ENCODE measurements around the gene PDE6D.

PDE6D gene

DNA sequence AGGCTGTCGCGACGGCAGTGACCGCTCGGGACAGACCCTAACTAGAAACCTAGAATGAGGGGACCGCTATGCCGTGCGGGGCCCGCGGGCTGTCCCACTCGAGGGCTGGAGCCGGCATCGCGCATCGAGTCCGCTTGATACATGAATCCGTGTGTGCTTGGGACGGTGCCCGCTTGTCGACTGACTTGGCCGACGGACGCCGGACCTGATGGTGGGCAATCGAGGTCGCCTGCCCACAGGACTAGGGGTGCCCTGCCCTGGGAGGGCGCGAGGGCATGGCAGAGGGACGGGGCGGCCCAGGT is 73.5 kb downstream of the PDE6D start:
- H3K36me3 ChIP-seq (ENCODE audit: control insufficient read depth in 5 of 5, insufficient read depth in 5 of 5, low read length in 5 of 5), result peaks cover 0 to 14% (median 9%) of the 10 kb centered on the region in 5 donors
- H3K4me1 ChIP-seq (ENCODE audit: control insufficient read depth in 5 of 5, insufficient read depth in 5 of 5, low read length in 5 of 5), result peaks cover 13 to 53% (median 40%) of the 10 kb centered on the region in 5 donors
- peak overlapping the region; percentile 78 to 98 (median 96) for H3K4me3 ChIP-seq (ENCODE audit: low read depth in 1 of 5, low read length in 5 of 5)
- H3K9me3 ChIP-seq (ENCODE audit: control insufficient read depth in 5 of 5, low read length in 5 of 5), result no peaks in the 10 kb centered on the region
- no peaks in the 10 kb centered on the region for H3K27me3 ChIP-seq (ENCODE audit: control insufficient read depth in 5 of 5, insufficient read depth in 4 of 5, low read length in 5 of 5)
- H3K9ac ChIP-seq (ENCODE audit: low read length in 5 of 5), result peak overlapping the region; percentile 75 to 97 (median 94)
- peak overlapping the region; percentile 99 for H3K27ac ChIP-seq (ENCODE audit: low read depth, low read length)

DNA sequence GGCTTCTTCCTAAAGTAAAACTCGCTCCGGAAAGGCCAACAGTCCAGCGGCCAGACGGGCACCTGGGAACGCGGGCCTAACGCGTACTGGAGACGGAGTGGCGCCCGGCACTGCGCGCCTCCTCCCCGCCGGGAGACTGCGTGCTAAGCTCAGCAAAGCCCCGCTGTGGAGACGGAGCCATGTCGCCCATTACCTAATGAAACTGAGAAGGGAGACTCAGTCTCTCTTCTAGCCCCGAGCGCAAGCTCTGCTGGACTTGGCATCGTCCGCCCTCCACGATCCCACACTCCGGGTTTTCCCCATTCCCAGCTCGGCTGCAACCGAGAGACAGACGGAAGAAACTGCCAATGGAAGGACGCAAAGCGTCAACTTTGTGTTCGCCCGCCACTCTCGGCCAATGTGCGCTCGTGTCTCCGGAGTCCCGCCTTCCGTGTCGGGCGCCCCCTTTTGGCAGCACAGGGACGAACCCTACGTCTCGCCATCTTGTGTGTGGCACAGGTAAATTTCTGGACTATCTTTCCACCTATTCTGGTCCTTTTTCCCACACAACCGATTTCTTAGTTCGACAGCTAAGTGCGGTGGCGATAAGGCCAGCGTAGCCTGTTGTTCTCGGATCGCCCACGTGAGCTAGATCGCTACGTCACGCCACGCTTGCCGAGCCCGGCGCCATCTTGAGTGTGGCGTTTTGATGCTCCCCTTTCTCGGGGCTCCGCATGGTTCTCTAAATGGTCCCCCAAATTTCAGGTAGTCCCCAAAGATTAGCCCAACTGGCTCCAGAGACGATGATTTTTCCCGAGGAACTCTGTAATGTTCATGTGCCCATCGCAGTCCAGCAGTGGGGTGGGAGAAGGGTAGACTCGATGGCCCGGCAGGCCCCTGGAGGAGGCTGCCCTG is 74.1 kb downstream of the PDE6D start:
- Histone ChIP-seq H3K4me3 (ENCODE audit: low read depth in 1 of 5, low read length in 5 of 5) (peak overlapping the region; percentile 78 to 98 (median 96)), H3K9ac (ENCODE audit: low read length in 5 of 5) (peak overlapping the region; percentile 87 to 97 (median 94)), H3K27ac (ENCODE audit: low read depth, low read length) (peak overlapping the region; percentile 99), H3K36me3 (ENCODE audit: control insufficient read depth in 5 of 5, insufficient read depth in 5 of 5, low read length in 5 of 5) (peaks cover 0 to 8% (median 3%) of the 10 kb centered on the region in 5 donors), H3K9me3 (ENCODE audit: control insufficient read depth in 5 of 5, low read length in 5 of 5) (no peaks in the 10 kb centered on the region), H3K27me3 (ENCODE audit: control insufficient read depth in 5 of 5, insufficient read depth in 4 of 5, low read length in 5 of 5) (no peaks in the 10 kb centered on the region), H3K4me1 (ENCODE audit: control insufficient read depth in 5 of 5, insufficient read depth in 5 of 5, low read length in 5 of 5) (peaks cover 9 to 52% (median 34%) of the 10 kb centered on the region in 5 donors)

DNA sequence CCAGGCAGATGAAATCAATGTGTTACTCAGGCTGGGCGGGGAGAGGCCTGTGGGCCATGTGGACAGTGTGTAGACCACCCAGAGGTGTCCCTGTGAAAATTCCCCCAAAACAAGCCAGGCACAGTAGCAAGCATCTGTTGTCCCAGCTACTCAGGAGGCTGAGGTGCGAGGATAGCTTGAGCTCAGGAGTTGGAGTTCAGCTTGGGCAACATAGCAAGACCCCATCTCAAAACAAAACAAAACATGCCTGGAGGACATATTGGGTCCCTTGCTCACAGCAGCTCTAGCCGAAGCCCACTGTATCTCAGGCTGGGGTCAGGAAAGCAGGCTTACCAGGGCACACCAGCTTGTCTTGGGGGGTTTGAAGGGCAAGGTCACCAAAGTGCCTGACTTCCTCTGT is 77.1 kb downstream of the PDE6D start:
- Histone ChIP-seq H3K4me1 (ENCODE audit: control insufficient read depth in 5 of 5, insufficient read depth in 5 of 5, low read length in 5 of 5) (peaks cover 7 to 37% (median 25%) of the 10 kb centered on the region in 5 donors), H3K36me3 (ENCODE audit: control insufficient read depth in 5 of 5, insufficient read depth in 5 of 5, low read length in 5 of 5) (no peaks in the 10 kb centered on the region), H3K27me3 (ENCODE audit: control insufficient read depth in 5 of 5, insufficient read depth in 4 of 5, low read length in 5 of 5) (no peaks in the 10 kb centered on the region), H3K9me3 (ENCODE audit: control insufficient read depth in 5 of 5, low read length in 5 of 5) (no peaks in the 10 kb centered on the region), H3K27ac (ENCODE audit: low read depth, low read length) (no peak overlapping the region), H3K9ac (ENCODE audit: low read length in 5 of 5) (no peak overlapping the region), H3K4me3 (ENCODE audit: low read depth in 1 of 5, low read length in 5 of 5) (no peak overlapping the region)

DNA sequence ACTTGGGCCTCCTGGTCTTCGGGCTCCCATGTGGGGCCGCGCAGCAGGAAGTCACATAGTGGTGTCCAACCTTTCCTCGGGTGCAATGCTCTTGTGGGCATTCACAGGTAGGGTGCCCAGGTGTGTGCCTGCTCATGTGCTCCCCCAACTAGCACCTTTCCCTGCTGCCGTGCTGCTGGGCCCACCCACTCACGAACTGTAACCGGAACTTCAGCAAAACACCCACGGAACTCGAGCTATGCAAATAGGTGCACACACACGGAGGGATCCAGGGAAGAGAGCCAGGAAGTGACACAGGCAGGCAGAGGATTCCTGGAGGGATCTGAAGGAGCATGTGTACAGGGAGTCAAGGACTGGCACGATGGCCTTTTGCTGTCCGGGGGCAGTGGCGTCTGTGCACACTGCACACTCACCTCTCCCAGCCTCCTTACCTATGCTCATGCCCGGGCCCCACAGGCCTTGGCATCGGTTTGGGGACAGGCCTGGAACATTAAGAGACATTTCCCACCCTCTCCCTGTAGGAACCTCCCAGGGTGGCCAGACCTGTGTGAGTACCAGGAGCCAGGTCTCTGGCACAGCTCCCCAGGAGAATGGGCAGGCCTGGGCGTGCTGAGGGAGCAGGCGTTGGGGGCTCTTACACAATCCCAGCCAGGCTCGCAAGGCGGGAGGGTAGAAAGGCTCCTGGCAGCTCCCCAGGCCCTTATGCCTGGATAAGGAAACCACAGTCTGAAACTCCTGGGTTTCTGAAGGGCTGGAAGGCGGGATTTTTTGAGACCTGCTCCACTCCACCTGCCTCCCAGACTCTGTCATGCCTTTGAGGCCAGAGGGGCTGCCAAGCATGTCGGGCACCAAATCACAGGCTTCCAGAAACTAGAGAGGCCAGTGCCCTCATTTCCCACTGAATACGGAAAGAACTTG is 79.4 kb downstream of the PDE6D start:
- Histone ChIP-seq H3K4me1 (ENCODE audit: control insufficient read depth in 5 of 5, insufficient read depth in 5 of 5, low read length in 5 of 5) (peaks cover 3 to 35% (median 25%) of the 10 kb centered on the region in 5 donors), H3K27me3 (ENCODE audit: control insufficient read depth in 5 of 5, insufficient read depth in 4 of 5, low read length in 5 of 5) (no peaks in the 10 kb centered on the region), H3K36me3 (ENCODE audit: control insufficient read depth in 5 of 5, insufficient read depth in 5 of 5, low read length in 5 of 5) (no peaks in the 10 kb centered on the region), H3K9ac (ENCODE audit: low read length in 5 of 5) (peak overlapping the region in 2 of 5 donors; percentile 19 to 43), H3K9me3 (ENCODE audit: control insufficient read depth in 5 of 5, low read length in 5 of 5) (no peaks in the 10 kb centered on the region), H3K4me3 (ENCODE audit: low read depth in 1 of 5, low read length in 5 of 5) (no peak overlapping the region), H3K27ac (ENCODE audit: low read depth, low read length) (no peak overlapping the region)

DNA sequence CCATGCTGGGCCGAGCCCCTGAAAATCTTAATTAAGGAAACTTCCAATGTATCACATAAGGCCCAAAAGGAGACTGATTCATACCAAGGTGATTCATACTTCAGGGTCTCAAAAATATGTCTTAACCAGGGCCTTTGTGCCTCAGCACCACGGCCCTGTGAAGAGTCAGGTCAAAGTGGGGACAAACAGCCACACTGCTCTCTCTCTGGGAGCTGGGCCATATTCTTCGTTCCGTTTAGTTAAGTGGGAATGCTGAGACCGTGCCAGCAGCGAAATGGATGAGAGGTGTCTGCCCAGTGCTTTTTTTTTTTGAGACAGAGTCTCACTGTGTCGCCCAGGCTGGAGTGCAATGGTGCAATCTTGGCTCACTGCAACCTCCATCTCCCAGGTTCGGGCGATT is 82.1 kb downstream of the PDE6D start:
- no peaks in the 10 kb centered on the region for H3K27me3 ChIP-seq (ENCODE audit: control insufficient read depth in 5 of 5, insufficient read depth in 4 of 5, low read length in 5 of 5)
- no peaks in the 10 kb centered on the region for H3K9me3 ChIP-seq (ENCODE audit: control insufficient read depth in 5 of 5, low read length in 5 of 5)
- no peak overlapping the region for H3K4me3 ChIP-seq (ENCODE audit: low read depth in 1 of 5, low read length in 5 of 5)
- H3K27ac ChIP-seq (ENCODE audit: low read depth, low read length), result no peak overlapping the region
- peaks cover 2 to 39% (median 34%) of the 10 kb centered on the region in 5 donors for H3K4me1 ChIP-seq (ENCODE audit: control insufficient read depth in 5 of 5, insufficient read depth in 5 of 5, low read length in 5 of 5)
- H3K9ac ChIP-seq (ENCODE audit: low read length in 5 of 5), result no peak overlapping the region
- H3K36me3 ChIP-seq (ENCODE audit: control insufficient read depth in 5 of 5, insufficient read depth in 5 of 5, low read length in 5 of 5), result no peaks in the 10 kb centered on the region

DNA sequence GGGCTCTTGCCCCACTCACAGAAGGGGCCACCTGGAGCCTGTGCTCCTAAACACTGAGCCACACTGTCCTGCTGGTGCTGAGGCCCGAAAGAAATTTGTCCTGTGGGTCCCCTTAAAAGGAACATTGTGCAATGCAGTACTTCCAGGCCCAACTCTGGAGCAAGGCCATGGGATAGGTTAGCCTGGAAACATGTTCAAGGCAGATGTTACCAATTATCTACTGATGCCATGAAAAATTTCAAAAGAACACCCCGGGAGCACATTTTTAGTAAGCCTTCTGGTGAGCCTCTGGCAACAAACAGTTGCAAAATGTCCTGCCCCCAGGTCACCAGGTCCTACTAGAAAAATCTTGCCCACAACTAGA is 85.1 kb downstream of the PDE6D start:
- H3K4me3 ChIP-seq (ENCODE audit: low read depth in 1 of 5, low read length in 5 of 5), result no peak overlapping the region
- peaks cover 0 to 30% (median 25%) of the 10 kb centered on the region in 5 donors for H3K4me1 ChIP-seq (ENCODE audit: control insufficient read depth in 5 of 5, insufficient read depth in 5 of 5, low read length in 5 of 5)
- no peaks in the 10 kb centered on the region for H3K27me3 ChIP-seq (ENCODE audit: control insufficient read depth in 5 of 5, insufficient read depth in 4 of 5, low read length in 5 of 5)
- H3K9ac ChIP-seq (ENCODE audit: low read length in 5 of 5), result no peak overlapping the region
- no peaks in the 10 kb centered on the region for H3K9me3 ChIP-seq (ENCODE audit: control insufficient read depth in 5 of 5, low read length in 5 of 5)
- no peaks in the 10 kb centered on the region for H3K36me3 ChIP-seq (ENCODE audit: control insufficient read depth in 5 of 5, insufficient read depth in 5 of 5, low read length in 5 of 5)
- H3K27ac ChIP-seq (ENCODE audit: low read depth, low read length), result peak overlapping the region; percentile 50

DNA sequence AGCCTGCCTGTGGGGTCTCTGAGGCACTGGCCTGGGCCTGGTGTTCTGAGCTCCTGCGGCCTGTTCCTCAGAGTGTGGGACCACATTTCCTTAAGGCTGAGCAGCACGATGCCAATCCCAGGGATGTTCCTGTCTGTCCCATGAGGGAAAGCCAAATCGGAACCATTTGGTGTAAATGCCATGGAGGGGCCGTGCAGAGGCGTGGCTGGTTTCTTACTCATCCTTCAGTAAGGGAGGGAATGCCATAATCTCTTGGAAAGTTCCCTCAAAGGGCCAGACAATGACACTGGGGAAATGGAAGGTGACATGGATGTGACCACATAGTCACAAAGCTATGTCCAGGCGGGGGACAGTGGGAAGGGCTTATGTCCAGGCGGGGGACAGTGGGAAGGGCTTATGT is 87.1 kb downstream of the PDE6D start:
- no peak overlapping the region for H3K9ac ChIP-seq (ENCODE audit: low read length in 5 of 5)
- peaks cover 0 to 36% (median 24%) of the 10 kb centered on the region in 5 donors for H3K4me1 ChIP-seq (ENCODE audit: control insufficient read depth in 5 of 5, insufficient read depth in 5 of 5, low read length in 5 of 5)
- no peak overlapping the region for H3K4me3 ChIP-seq (ENCODE audit: low read depth in 1 of 5, low read length in 5 of 5)
- no peaks in the 10 kb centered on the region for H3K27me3 ChIP-seq (ENCODE audit: control insufficient read depth in 5 of 5, insufficient read depth in 4 of 5, low read length in 5 of 5)
- no peaks in the 10 kb centered on the region for H3K36me3 ChIP-seq (ENCODE audit: control insufficient read depth in 5 of 5, insufficient read depth in 5 of 5, low read length in 5 of 5)
- no peaks in the 10 kb centered on the region for H3K9me3 ChIP-seq (ENCODE audit: control insufficient read depth in 5 of 5, low read length in 5 of 5)
- H3K27ac ChIP-seq (ENCODE audit: low read depth, low read length), result no peak overlapping the region

DNA sequence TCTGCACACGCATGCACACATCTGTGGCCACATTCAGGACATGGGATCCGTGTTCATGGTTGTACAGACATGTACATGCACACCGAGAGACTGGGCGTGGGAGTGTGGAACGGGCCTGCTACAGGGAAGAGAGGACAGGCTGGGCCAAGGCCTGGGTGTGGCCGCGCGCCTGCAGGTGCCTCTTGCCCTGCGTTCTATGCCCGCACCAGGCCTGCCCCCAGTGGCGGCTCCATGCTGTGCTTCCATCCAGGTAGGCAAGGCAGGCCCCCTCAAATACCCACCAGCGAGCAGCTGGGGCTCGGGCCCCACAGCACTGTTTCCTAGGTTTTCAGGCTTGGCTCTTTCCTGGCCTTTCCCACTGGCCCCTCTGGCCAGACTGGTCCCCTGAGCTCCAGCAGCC is 88.2 kb downstream of the PDE6D start:
- Histone ChIP-seq H3K9me3 (ENCODE audit: control insufficient read depth in 5 of 5, low read length in 5 of 5) (no peaks in the 10 kb centered on the region), H3K27me3 (ENCODE audit: control insufficient read depth in 5 of 5, insufficient read depth in 4 of 5, low read length in 5 of 5) (no peaks in the 10 kb centered on the region), H3K4me3 (ENCODE audit: low read depth in 1 of 5, low read length in 5 of 5) (no peak overlapping the region), H3K27ac (ENCODE audit: low read depth, low read length) (no peak overlapping the region), H3K36me3 (ENCODE audit: control insufficient read depth in 5 of 5, insufficient read depth in 5 of 5, low read length in 5 of 5) (no peaks in the 10 kb centered on the region), H3K4me1 (ENCODE audit: control insufficient read depth in 5 of 5, insufficient read depth in 5 of 5, low read length in 5 of 5) (peaks cover 0 to 42% (median 26%) of the 10 kb centered on the region in 5 donors), H3K9ac (ENCODE audit: low read length in 5 of 5) (no peak overlapping the region)

DNA sequence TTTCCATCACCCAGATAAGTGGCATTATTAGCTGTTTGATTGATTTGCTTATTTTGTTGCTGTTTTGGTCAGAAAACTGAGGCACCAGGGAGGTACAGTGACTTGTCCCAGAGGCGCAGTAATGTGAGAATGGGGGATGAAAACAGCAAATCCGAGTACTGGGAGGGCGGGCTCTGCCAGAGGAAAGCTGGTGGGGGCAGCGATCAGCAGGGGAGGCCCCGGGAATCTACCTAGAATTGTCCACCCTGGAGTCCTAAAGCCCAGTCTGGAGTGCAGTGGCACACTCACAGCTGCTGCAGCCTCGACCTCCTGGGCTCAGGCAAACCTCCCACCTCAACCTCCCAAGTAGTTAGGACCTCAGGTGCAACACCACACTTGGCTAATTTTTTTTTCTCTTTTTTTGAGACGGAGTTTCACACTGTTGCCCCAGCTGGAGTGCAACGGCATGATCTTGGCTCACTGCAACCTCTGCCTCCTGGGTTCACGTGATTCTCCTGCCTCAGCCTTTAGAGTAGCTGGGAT is 89.8 kb downstream of the PDE6D start:
- H3K27ac ChIP-seq (ENCODE audit: low read depth, low read length), result no peak overlapping the region
- no peak overlapping the region for H3K9ac ChIP-seq (ENCODE audit: low read length in 5 of 5)
- H3K9me3 ChIP-seq (ENCODE audit: control insufficient read depth in 5 of 5, low read length in 5 of 5), result no peaks in the 10 kb centered on the region
- H3K27me3 ChIP-seq (ENCODE audit: control insufficient read depth in 5 of 5, insufficient read depth in 4 of 5, low read length in 5 of 5), result no peaks in the 10 kb centered on the region
- H3K36me3 ChIP-seq (ENCODE audit: control insufficient read depth in 5 of 5, insufficient read depth in 5 of 5, low read length in 5 of 5), result no peaks in the 10 kb centered on the region
- H3K4me1 ChIP-seq (ENCODE audit: control insufficient read depth in 5 of 5, insufficient read depth in 5 of 5, low read length in 5 of 5), result peaks cover 0 to 42% (median 20%) of the 10 kb centered on the region in 5 donors
- no peak overlapping the region for H3K4me3 ChIP-seq (ENCODE audit: low read depth in 1 of 5, low read length in 5 of 5)
